HepG2 (cell line): ENCODE data around the gene GPC6. TPM values are rescaled to one million over a fixed set of nuclear protein-coding genes. Genes with fewer than 3 reads are reported as not detected.

Experiments used
- ATAC-seq: fragments of 200-7000 bp; cut with Tn5 transposase; 3 replicates; pipeline ENCODE4 v1.9.1; 2020; ENCODE audit warnings: mild to moderate bottlenecking, moderate library complexity
- BruUV-seq: library from RNA; stranded (reverse); fragments of 400-500 nt; replicated peaks from 2 replicates; lab custom pipeline; 2021; lab: Mats Ljungman, UMichigan
- CTCF ChIA-PET: fragments of 300-600 bp; formaldehyde crosslinking; extraction: SDS; loops from one replicate; lab custom pipeline; 2021; ENCODE audit warnings: low total read pairs, inconsistent platforms, low intra/inter-chr PET ratio; lab: Yijun Ruan, JAX
- POLR2A ChIA-PET: fragments of 350-600 bp; sonication (Branson Sonifier 250); formaldehyde crosslinking; loops from one replicate; lab custom pipeline; 2020; ENCODE audit warnings: antibody characterized with exemption, inconsistent platforms; lab: Yijun Ruan, JAX
- DNase-seq: peaks from one replicate; pipeline ENCODE4 v3.0.0-alpha.2; 2015; ENCODE audit warnings: low spot score
- FAIRE-seq: peaks from 3 replicates; lab custom pipeline; 2011; peaks lifted over from hg19 to GRCh38; lab: Jason Lieb, UNC
- H2AFZ ChIP-seq: one replicate; pipeline ENCODE4 v1.6.1; 2011; ENCODE audit warnings: low read length, inconsistent platforms
- H3K27ac ChIP-seq: fragments of 300-600 bp; 3 replicates; pipeline ENCODE4 v1.8.0; 2011; ENCODE audit warnings: mixed run types, mild to moderate bottlenecking, mixed read lengths, low read length, inconsistent platforms; ENCODE audit not compliant: insufficient read depth; ENCODE audit errors: extremely low read length
- H3K27me3 ChIP-seq, 2 experiments: fragments of 200-600 bp in 1 of 2; 2 replicates in 1 of 2; 3 replicates in 1 of 2; pipeline versions ENCODE4 v1.6.0 to v1.8.0; 2011; ENCODE audit warnings: low read length in 2 of 2, mild to moderate bottlenecking in 2 of 2, moderate library complexity in 2 of 2, inconsistent platforms in 1 of 2; ENCODE audit not compliant: insufficient read depth in 2 of 2, control insufficient read depth in 1 of 2
- H3K36me3 ChIP-seq, 2 experiments: fragments of 200-600 bp in 1 of 2; replicated peaks in 1 of 2; 2 replicates in 1 of 2; 3 replicates in 1 of 2; pipeline versions ENCODE4 v1.5.1 to v1.8.0; 2011; ENCODE audit warnings: low read length in 2 of 2, inconsistent platforms in 1 of 2; ENCODE audit not compliant: insufficient read depth in 2 of 2, control insufficient read depth in 1 of 2
- H3K4me1 ChIP-seq: 2 replicates; pipeline ENCODE4 v1.5.1; 2012; ENCODE audit warnings: low read length, inconsistent platforms; ENCODE audit not compliant: insufficient read depth
- H3K4me2 ChIP-seq: 2 replicates; pipeline ENCODE4 v1.6.0; 2011; ENCODE audit warnings: low read depth, low read length, inconsistent platforms
- H3K4me3 ChIP-seq, 3 experiments: fragments of 200-600 bp in 1 of 3; sonication (generic), shearing (Covaris generic) in 1 of 3; replicated peaks in 1 of 3; 2 replicates each; pipeline ENCODE4 v1.5.1; 2011 to 2016; ENCODE audit warnings: low read length in 3 of 3, inconsistent platforms in 2 of 3, low read depth in 2 of 3, mild to moderate bottlenecking in 2 of 3, control low read depth in 1 of 3, mixed read lengths in 1 of 3; ENCODE audit not compliant: insufficient read depth in 1 of 3
- H3K79me2 ChIP-seq: one replicate; pipeline ENCODE4 v1.6.1; 2011; ENCODE audit warnings: low read length, inconsistent platforms; ENCODE audit not compliant: insufficient read depth
- H3K9ac ChIP-seq: 2 replicates; pipeline ENCODE4 v1.6.0; 2011; ENCODE audit warnings: mild to moderate bottlenecking, low read depth, low read length, inconsistent platforms; ENCODE audit not compliant: insufficient read depth
- H3K9me3 ChIP-seq: 2 replicates; pipeline ENCODE4 v1.5.1; 2012; ENCODE audit warnings: mild to moderate bottlenecking, low read length
- H4K20me1 ChIP-seq: 2 replicates; pipeline ENCODE4 v1.6.0; 2011; ENCODE audit warnings: inconsistent platforms, mild to moderate bottlenecking, low read length, moderate library complexity; ENCODE audit not compliant: insufficient read depth
- ERF ChIP-seq: IDR thresholded peaks from 2 replicates; pipeline ENCODE4 v1.6.1; 2018; ENCODE audit warnings: missing biosample characterization, missing genetic modification reagents
- HINFP ChIP-seq: sonication (generic); formaldehyde crosslinking; IDR thresholded peaks from 2 replicates; pipeline ENCODE4 v1.4.0; 2020; ENCODE audit warnings: low read depth, mild to moderate bottlenecking, missing genetic modification reagents
- PATZ1 ChIP-seq: sonication (generic); formaldehyde crosslinking; IDR thresholded peaks from 2 replicates; pipeline ENCODE4 v1.4.0; 2020; ENCODE audit warnings: missing genetic modification reagents
- TMF1 ChIP-seq: sonication (generic); formaldehyde crosslinking; IDR thresholded peaks from 2 replicates; pipeline ENCODE4 v1.8.1; 2022; ENCODE audit warnings: low read depth, missing genetic modification reagents
- ZKSCAN8 ChIP-seq: IDR thresholded peaks from 2 replicates; pipeline ENCODE4 v1.6.1; 2016; ENCODE audit warnings: borderline replicate concordance, missing genetic modification reagents, missing compliant biosample characterization
- in situ Hi-C: cut with HindIII; loops from 2 replicates; pipeline ENCODE4 v1.10.0; 2017; ENCODE audit warnings: low pct_unique_long_range_greater_than_20kb; ENCODE audit not compliant: extremely low pct_ligation_motif_present
- intact Hi-C: fragments of 100-400 bp; cut with micrococcal nuclease; formaldehyde crosslinking; loops from one replicate; pipeline ENCODE4 v1.10.0; 2022; ENCODE audit not compliant: unreplicated experiment
- polyA plus RNA-seq, 8 experiments: library from polyadenylated mRNA; depleted of rRNA in 3 of 8; stranded (reverse) in 7 of 8; unstranded in 1 of 8; fragments of >200 nt; fragmentation: Illumina TruSeq in 4 of 8; extraction: Trizol in 4 of 8; gene quantifications; 2 replicates each; pipeline versions ENCODE4 v1.2.1 to v1.2.3, GENCODE V29; 2011 to 2016; ENCODE audit warnings: low read depth in 4 of 8, missing spikeins in 1 of 8, mixed read lengths in 1 of 8; ENCODE audit not compliant: insufficient read depth in 1 of 8
- total RNA-seq, 5 experiments: library from RNA; depleted of rRNA; stranded (reverse); fragments of >200 nt; fragmentation: Illumina TruSeq; extraction: Trizol; gene quantifications; 2 replicates each; pipeline ENCODE4 v1.2.3, GENCODE V29; 2016; ENCODE audit warnings: low read depth in 1 of 5
- TF ChIP-seq, protein P1 (sequence below): sonication (generic); formaldehyde crosslinking; IDR thresholded peaks from 2 replicates; pipeline ENCODE4 v1.4.0; 2020; ENCODE audit warnings: low read depth, missing genetic modification reagents

GPC6 gene
- total and polyA plus RNA-seq, 2 of the 13 experiments (the other 11 are each of a cell fraction or from before 2014, with no cell fraction given): 24.5 to 33.9 TPM

DNA sequence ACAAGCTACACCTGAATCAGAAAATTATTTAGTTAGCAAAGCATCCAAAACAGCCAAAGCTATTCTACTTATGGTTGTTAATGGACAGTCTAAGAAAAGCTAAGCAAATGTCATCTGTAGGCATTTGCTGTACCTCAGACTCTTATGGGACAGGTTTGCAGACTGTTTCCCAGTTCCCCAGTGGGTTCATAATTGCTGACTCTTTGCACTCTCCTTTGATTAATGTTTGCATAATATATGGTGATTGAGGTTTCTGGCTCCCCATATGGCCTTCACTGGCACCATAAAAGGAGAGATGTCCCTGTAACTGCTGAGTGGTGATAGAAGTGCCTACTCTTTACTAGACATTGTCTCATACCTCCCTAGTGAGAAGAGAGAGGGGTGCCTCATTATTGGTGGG is 142.1 kb downstream of the GPC6 start:
- no peak overlapping the region for H3K9ac ChIP-seq
- in situ Hi-C loops: no loop called here
- H3K4me2 ChIP-seq: no peak overlapping the region
- intact Hi-C loops: no loop called here
- no peak overlapping the region for H2AFZ ChIP-seq
- H3K27me3 ChIP-seq: no peaks in the 10 kb centered on the region
- no peak overlapping the region for H3K27ac ChIP-seq
- H3K36me3 ChIP-seq: no peaks in the 10 kb centered on the region
- H3K79me2 ChIP-seq: no peaks in the 10 kb centered on the region
- FAIRE-seq (no peak), ATAC-seq (no peak), DNase-seq (no peak)
- POLR2A ChIA-PET: no interaction called here
- no peaks in the 10 kb centered on the region for H3K9me3 ChIP-seq
- TF ChIP-seq ZKSCAN8 (CRISPR knock-in tag) (no peak), ERF (CRISPR knock-in tag) (no peak), TMF1 (no peak), PATZ1 (no peak), HINFP (CRISPR knock-in tag) (no peak)
- TF ChIP-seq, protein P1, sequence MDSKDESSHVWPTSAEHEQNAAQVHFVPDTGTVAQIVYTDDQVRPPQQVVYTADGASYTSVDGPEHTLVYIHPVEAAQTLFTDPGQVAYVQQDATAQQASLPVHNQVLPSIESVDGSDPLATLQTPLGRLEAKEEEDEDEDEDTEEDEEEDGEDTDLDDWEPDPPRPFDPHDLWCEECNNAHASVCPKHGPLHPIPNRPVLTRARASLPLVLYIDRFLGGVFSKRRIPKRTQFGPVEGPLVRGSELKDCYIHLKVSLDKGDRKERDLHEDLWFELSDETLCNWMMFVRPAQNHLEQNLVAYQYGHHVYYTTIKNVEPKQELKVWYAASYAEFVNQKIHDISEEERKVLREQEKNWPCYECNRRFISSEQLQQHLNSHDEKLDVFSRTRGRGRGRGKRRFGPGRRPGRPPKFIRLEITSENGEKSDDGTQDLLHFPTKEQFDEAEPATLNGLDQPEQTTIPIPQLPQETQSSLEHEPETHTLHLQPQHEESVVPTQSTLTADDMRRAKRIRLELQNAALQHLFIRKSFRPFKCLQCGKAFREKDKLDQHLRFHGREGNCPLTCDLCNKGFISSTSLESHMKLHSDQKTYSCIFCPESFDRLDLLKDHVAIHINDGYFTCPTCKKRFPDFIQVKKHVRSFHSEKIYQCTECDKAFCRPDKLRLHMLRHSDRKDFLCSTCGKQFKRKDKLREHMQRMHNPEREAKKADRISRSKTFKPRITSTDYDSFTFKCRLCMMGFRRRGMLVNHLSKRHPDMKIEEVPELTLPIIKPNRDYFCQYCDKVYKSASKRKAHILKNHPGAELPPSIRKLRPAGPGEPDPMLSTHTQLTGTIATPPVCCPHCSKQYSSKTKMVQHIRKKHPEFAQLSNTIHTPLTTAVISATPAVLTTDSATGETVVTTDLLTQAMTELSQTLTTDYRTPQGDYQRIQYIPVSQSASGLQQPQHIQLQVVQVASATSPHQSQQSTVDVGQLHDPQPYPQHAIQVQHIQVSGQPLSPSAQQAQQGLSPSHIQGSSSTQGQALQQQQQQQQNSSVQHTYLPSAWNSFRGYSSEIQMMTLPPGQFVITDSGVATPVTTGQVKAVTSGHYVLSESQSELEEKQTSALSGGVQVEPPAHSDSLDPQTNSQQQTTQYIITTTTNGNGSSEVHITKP (CRISPR knock-in tag): no peak
- CTCF ChIA-PET: no interaction called here
- no TSS peak for BruUV-seq
- no peak overlapping the region for H3K4me3 ChIP-seq
- no peaks in the 10 kb centered on the region for H3K4me1 ChIP-seq
- H4K20me1 ChIP-seq: no peaks in the 10 kb centered on the region
